ENCODE data around the gene JARID2. TPM values are rescaled to one million over a fixed set of nuclear protein-coding genes. Genes with fewer than 3 reads are reported as not detected.

Gene JARID2
- total and polyA plus RNA-seq, 2 of the 4 experiments (the other 2 are of a cell fraction): 9.6 to 12.9 TPM

GRCh38 chr6:15427331-15428070, 181.6 kb downstream of the JARID2 start:
- peaks cover 25% of the 10 kb centered on the region for H3K4me1 ChIP-seq (ENCODE audit: control insufficient read depth, insufficient read depth, low read length)
- H3K27ac ChIP-seq (ENCODE audit: insufficient read depth, low read length): no peak overlapping the region
- H4K91ac ChIP-seq (ENCODE audit: insufficient read depth, low read depth, low read length): no peak overlapping the region
- H2AK9ac ChIP-seq (replicated peaks; ENCODE audit: low read depth, low read length, poor library complexity): no peak overlapping the region
- peaks cover 89% of the 10 kb centered on the region for H4K20me1 ChIP-seq (ENCODE audit: insufficient read depth, low read length)
- H2AK5ac ChIP-seq (ENCODE audit: low read depth, low read length): no peak overlapping the region; the same call in 1 of the 2 replicates
- no TSS peak for BruUV-seq (replicated peaks)
- 0 out of 2 replicates have a peak overlapping the region, but pooled peaks have one; percentile 19 for H3K18ac ChIP-seq (ENCODE audit: low read depth, low read length)
- POLR2A ChIA-PET (ENCODE audit: unreplicated experiment): interaction anchor here (0.5 kb wide), 1 partner anchor 239 kb away, joined by 3 read pairs; no protein-coding TSS in a partner anchor
- H3K56ac ChIP-seq (ENCODE audit: extremely low read depth, insufficient read depth, low read length): no peak overlapping the region
- no peak overlapping the region for H2AFZ ChIP-seq (replicated peaks; ENCODE audit: low read length, poor library complexity)
- ATAC-seq (ENCODE audit: low read depth) (no peak), DNase-seq (peak; percentile 62)
- peak overlapping the region; percentile 23; the same call in 1 of the 2 replicates for H2BK20ac ChIP-seq (ENCODE audit: low read depth, low read length)
- in situ Hi-C loops (cut with MboI; ENCODE audit: low sequenced_read_pairs): no loop called here
- H3K79me1 ChIP-seq (ENCODE audit: low read depth in 1 of 2, low read length in 2 of 2): peaks cover 61 to 86% of the 10 kb centered on the region in 2 experiments
- H3K27me3 ChIP-seq (ENCODE audit: control insufficient read depth, insufficient read depth, low read length): no peaks in the 10 kb centered on the region
- peak overlapping the region; percentile 60 for H3K14ac ChIP-seq (replicated peaks; ENCODE audit: low read depth, low read length)
- no peak overlapping the region for H3K4me3 ChIP-seq (ENCODE audit: insufficient read depth, low read depth, low read length)
- no peak overlapping the region for H4K5ac ChIP-seq (ENCODE audit: low read depth, low read length)
- peaks cover 3% of the 10 kb centered on the region; the same call in 1 of the 2 replicates for H3K36me3 ChIP-seq (ENCODE audit: control insufficient read depth, insufficient read depth, low read length)
- no peak overlapping the region for H2BK5ac ChIP-seq (ENCODE audit: low read depth, low read length, poor library complexity, severe bottlenecking)
- H3K4ac ChIP-seq (ENCODE audit: low read depth, low read length): peak overlapping the region; percentile 47; the same call in 1 of the 2 replicates
- H3K9me1 ChIP-seq (ENCODE audit: insufficient read depth, low read length): peaks cover 36% of the 10 kb centered on the region
- WGBS, 2 experiments (ENCODE audit: extremely low coverage in 2 of 2, insufficient read length in 1 of 2): no CpG with 5 or more reads among the region's 5 CpGs
- dilution Hi-C loops (cut with HindIII; ENCODE audit: low sequenced_read_pairs, unreplicated experiment): no loop called here
- no peak overlapping the region for H4K8ac ChIP-seq (ENCODE audit: low read depth in 2 of 2, low read length in 2 of 2)
- TF ChIP-seq MAFK (IDR thresholded peaks at IDR 0.05; ENCODE audit: low read depth, low read length): no peak
- TF ChIP-seq CHD1 (IDR thresholded peaks at IDR 0.05; ENCODE audit: low read depth, low read length): no peak
- TF ChIP-seq BHLHE40 (IDR thresholded peaks at IDR 0.05; ENCODE audit: low read depth, low read length): no peak
- TF ChIP-seq MAZ (IDR thresholded peaks at IDR 0.05; ENCODE audit: borderline replicate concordance, low read depth, low read length): no peak
- TF ChIP-seq RAD21 (IDR thresholded peaks at IDR 0.05; ENCODE audit: low read length): no peak
- no peak for TF ChIP-seq SMC3 (IDR thresholded peaks at IDR 0.05; ENCODE audit: low read depth, low read length)
- TF ChIP-seq RCOR1 (IDR thresholded peaks at IDR 0.05; ENCODE audit: insufficient replicate concordance, low read length): no peak
- no peak for TF ChIP-seq FOS (IDR thresholded peaks at IDR 0.05; ENCODE audit: low read depth, low read length)
- no peak for TF ChIP-seq POLR2A (IDR thresholded peaks at IDR 0.05; ENCODE audit: low read depth, low read length)
- no peak overlapping the region for H3K9ac ChIP-seq (ENCODE audit: low read depth, low read length)
- H2BK120ac ChIP-seq (ENCODE audit: low read depth, low read length): no peak overlapping the region
- intact Hi-C loops (cut with micrococcal nuclease): no loop called here
- 0 out of 3 replicates have a peak overlapping the region, but pooled peaks have one; percentile 38 for H2BK15ac ChIP-seq (ENCODE audit: low read depth, low read length)
- no peak overlapping the region; the same call in 1 of the 2 replicates for H3K4me2 ChIP-seq (ENCODE audit: low read depth, low read length)
- no peak overlapping the region; the same call in 1 of the 2 replicates for H3K23ac ChIP-seq (ENCODE audit: low read depth, low read length)
- H3K9me3 ChIP-seq (ENCODE audit: control insufficient read depth, insufficient read depth, low read length): no peaks in the 10 kb centered on the region
- CTCF ChIA-PET: no interaction called here
